Pancreas (tissue), 10 donors: Measurements from ENCODE around the gene PLPP3. TPM values are rescaled to one million over a fixed set of nuclear protein-coding genes. Genes with fewer than 3 reads are reported as not detected.

Experiments
- ATAC-seq, 4 donors: fragments of 200-7000 bp; cut with Tn5 transposase; one replicate each; pipeline versions ENCODE4 v1.8.0 to v1.9.1; 2020; ENCODE audit warnings: mild to moderate bottlenecking in 4 of 4, moderate library complexity in 4 of 4
- DNase-seq, 6 donors: peaks; one replicate each; pipeline ENCODE4 v3.0.0-alpha.2; 2020
- FAIRE-seq: peaks from 2 replicates; lab custom pipeline; 2012; peaks lifted over from hg19 to GRCh38; lab: Jason Lieb, UNC
- H3K27ac ChIP-seq, 4 donors: fragments of 200-600 bp; sonication (generic); 1 replicate in 3 of 4; 2 replicates in 1 of 4; pipeline versions ENCODE4 v1.5.0 to v1.8.0; 2020
- H3K27me3 ChIP-seq, 4 donors: fragments of 200-600 bp; one replicate each; pipeline ENCODE4 v1.8.0; 2021
- H3K36me3 ChIP-seq, 3 donors: fragments of 200-600 bp; sonication (generic) in 1 of 3; one replicate each; pipeline versions ENCODE4 v1.5.0 to v1.8.0; 2020 to 2021
- H3K4me1 ChIP-seq, 3 donors: fragments of 200-600 bp; one replicate each; pipeline ENCODE4 v1.8.0; 2021
- H3K4me3 ChIP-seq, 4 donors: fragments of 200-600 bp; sonication (generic) in 2 of 4; one replicate each; pipeline versions ENCODE4 v1.5.0 to v1.8.0; 2020 to 2021
- H3K9me3 ChIP-seq, 4 donors: fragments of 200-600 bp; one replicate each; pipeline ENCODE4 v1.8.0; 2021
- CTCF ChIP-seq, 4 donors: fragments of 200-600 bp; sonication (generic) in 3 of 4; IDR thresholded peaks; one replicate each; pipeline versions ENCODE4 v1.5.0 to v1.8.0; 2021; ENCODE audit warnings: antibody characterized with exemption in 4 of 4
- WGBS, 2 donors: extraction: QIAGEN DNeasy Blood & Tissue Kit; methylation state at CpG; one replicate each; pipeline ENCODE4 v1.1.7; 2013; 5-methylcytosine and 5-hydroxymethylcytosine counted together
- intact Hi-C, 3 donors: fragments of 100-400 bp; cut with DNase I; formaldehyde crosslinking; loops; one replicate each; pipeline versions ENCODE4 v1.11.1 to v1.14.2; 2022
- polyA plus RNA-seq, 2 donors: library from polyadenylated mRNA; stranded (reverse); fragments of 200-250 nt; gene quantifications; one replicate each; pipeline ENCODE4 v1.2.3, GENCODE V29; 2013
- total RNA-seq, 6 donors: library from RNA; stranded (reverse); fragmentation: NEBNext Ultra II Directional in 4 of 6; extraction: Animal tissue kit (Norgen Biotek cat#: 25700) in 4 of 6; gene quantifications; one replicate each; pipeline versions ENCODE4 v1.2.1 to v1.2.4, GENCODE V29; 2021 to 2023
- donor health status: healthy with polysubstance abuse.
- donor health status: DM: no; HTN: no; CAD: no; lungs with moderate emphysema.
- donor health status: DM: no; HTN: no; CAD: no.
- donor health status: control.
- donor health status: control.
- donor health status: Bipolar disorder and iron deficiency.
- donor health status: DM: yes; HTN: yes; CAD: no.
- donor health status: DM: no; HTN: no; CAD: no.
- donor health status: DM: no; HTN: no; CAD: no.
- donor health status: DM: yes; HTN: yes; CAD: no.

PLPP3 gene
- total and polyA plus RNA-seq, 8 donors = 5.5 to 29.6 (median 18.7) TPM

- no peaks in the 10 kb centered on the region for H3K27me3 ChIP-seq
- no peak overlapping the region for H3K4me3 ChIP-seq
- intact Hi-C loops = no loop called here
- no peak overlapping the region for H3K27ac ChIP-seq
- no peak for TF ChIP-seq CTCF (IDR thresholded peaks at IDR 0.05)
- DNase-seq (no peak), FAIRE-seq (no peak), ATAC-seq (no peak)
- peaks cover 0 to 7% (median 0%) of the 10 kb centered on the region in 3 donors for H3K4me1 ChIP-seq
- 76 to 78% methylated on average over 7 of the region's 7 CpGs for WGBS, 2 donors
- H3K36me3 ChIP-seq = no peaks in the 10 kb centered on the region
- no peaks in the 10 kb centered on the region for H3K9me3 ChIP-seq
These were observed 110.8 kb downstream of the PLPP3 start for GRCh38 chr1:56468518-56468917.

GRCh38 chr1:56466538-56466937 lies 112.8 kb downstream of the PLPP3 start:
- 87 to 96% methylated on average over 1 of the region's 1 CpG for WGBS, 2 donors
- H3K4me1 ChIP-seq = peaks cover 0 to 7% (median 0%) of the 10 kb centered on the region in 3 donors
- FAIRE-seq (no peak), ATAC-seq (peak in 1 of 4 donors; percentile 31), DNase-seq (no peak)
- H3K27me3 ChIP-seq = no peaks in the 10 kb centered on the region
- no peak overlapping the region for H3K4me3 ChIP-seq
- H3K27ac ChIP-seq = no peak overlapping the region
- H3K36me3 ChIP-seq = no peaks in the 10 kb centered on the region
- H3K9me3 ChIP-seq = no peaks in the 10 kb centered on the region
- TF ChIP-seq CTCF (IDR thresholded peaks at IDR 0.05) = no peak
- intact Hi-C loops = no loop called here

GRCh38 chr1:56464294-56464693 lies 115.1 kb downstream of the PLPP3 start:
- H3K36me3 ChIP-seq = no peaks in the 10 kb centered on the region
- intact Hi-C loops = no loop called here
- no peak for TF ChIP-seq CTCF (IDR thresholded peaks at IDR 0.05)
- no peak for ATAC-seq
- H3K4me1 ChIP-seq = no peaks in the 10 kb centered on the region
- H3K4me3 ChIP-seq = no peak overlapping the region
- no peak for DNase-seq
- H3K27me3 ChIP-seq = no peaks in the 10 kb centered on the region
- WGBS, 2 donors = 89% methylated on average over 4 of the region's 4 CpGs
- H3K27ac ChIP-seq = no peak overlapping the region
- no peak for FAIRE-seq
- H3K9me3 ChIP-seq = no peaks in the 10 kb centered on the region

GRCh38 chr1:56463376-56463775 lies 116.0 kb downstream of the PLPP3 start:
- Histone ChIP-seq H3K36me3 (no peaks in the 10 kb centered on the region), H3K27me3 (no peaks in the 10 kb centered on the region), H3K9me3 (no peaks in the 10 kb centered on the region), H3K4me1 (no peaks in the 10 kb centered on the region), H3K4me3 (no peak overlapping the region), H3K27ac (no peak overlapping the region)
- ATAC-seq = no peak
- DNase-seq = no peak
- FAIRE-seq = no peak
- WGBS, 2 donors = 91% methylated on average over 1 of the region's 1 CpG
- intact Hi-C loops = no loop called here
- TF ChIP-seq CTCF (IDR thresholded peaks at IDR 0.05) = no peak

- Histone ChIP-seq H3K36me3 (no peaks in the 10 kb centered on the region), H3K27me3 (no peaks in the 10 kb centered on the region), H3K4me3 (no peak overlapping the region), H3K4me1 (no peaks in the 10 kb centered on the region), H3K27ac (no peak overlapping the region), H3K9me3 (no peaks in the 10 kb centered on the region)
- DNase-seq = no peak
- ATAC-seq = no peak
- intact Hi-C loops = no loop called here
- FAIRE-seq = no peak
- 65 to 72% methylated on average over 3 of the region's 3 CpGs for WGBS, 2 donors
- TF ChIP-seq CTCF (IDR thresholded peaks at IDR 0.05) = no peak
These were observed 117.2 kb downstream of the PLPP3 start for GRCh38 chr1:56462209-56462608.
